SU-DHL-6 (cell line): ENCODE data around the gene RANBP3.

Experiments used
- EZH2phosphoT487 ChIP-seq: fragments of 200-600 bp; sonication (generic), shearing (Covaris generic); conservative IDR thresholded peaks from 2 replicates; pipeline ENCODE4 v1.6.1; 2018; ENCODE audit warnings: mild to moderate bottlenecking, antibody characterized with exemption, low read length, moderate library complexity, mixed read lengths
- TF ChIP-seq, protein P1 (sequence below): fragments of 200-600 bp; sonication (generic); IDR thresholded peaks from one replicate; pipeline ENCODE4 v1.5.1; 2017; ENCODE audit warnings: antibody characterized with exemption, mild to moderate bottlenecking, low read length, moderate library complexity; ENCODE audit not compliant: insufficient read depth, poor library complexity, severe bottlenecking

DNA sequence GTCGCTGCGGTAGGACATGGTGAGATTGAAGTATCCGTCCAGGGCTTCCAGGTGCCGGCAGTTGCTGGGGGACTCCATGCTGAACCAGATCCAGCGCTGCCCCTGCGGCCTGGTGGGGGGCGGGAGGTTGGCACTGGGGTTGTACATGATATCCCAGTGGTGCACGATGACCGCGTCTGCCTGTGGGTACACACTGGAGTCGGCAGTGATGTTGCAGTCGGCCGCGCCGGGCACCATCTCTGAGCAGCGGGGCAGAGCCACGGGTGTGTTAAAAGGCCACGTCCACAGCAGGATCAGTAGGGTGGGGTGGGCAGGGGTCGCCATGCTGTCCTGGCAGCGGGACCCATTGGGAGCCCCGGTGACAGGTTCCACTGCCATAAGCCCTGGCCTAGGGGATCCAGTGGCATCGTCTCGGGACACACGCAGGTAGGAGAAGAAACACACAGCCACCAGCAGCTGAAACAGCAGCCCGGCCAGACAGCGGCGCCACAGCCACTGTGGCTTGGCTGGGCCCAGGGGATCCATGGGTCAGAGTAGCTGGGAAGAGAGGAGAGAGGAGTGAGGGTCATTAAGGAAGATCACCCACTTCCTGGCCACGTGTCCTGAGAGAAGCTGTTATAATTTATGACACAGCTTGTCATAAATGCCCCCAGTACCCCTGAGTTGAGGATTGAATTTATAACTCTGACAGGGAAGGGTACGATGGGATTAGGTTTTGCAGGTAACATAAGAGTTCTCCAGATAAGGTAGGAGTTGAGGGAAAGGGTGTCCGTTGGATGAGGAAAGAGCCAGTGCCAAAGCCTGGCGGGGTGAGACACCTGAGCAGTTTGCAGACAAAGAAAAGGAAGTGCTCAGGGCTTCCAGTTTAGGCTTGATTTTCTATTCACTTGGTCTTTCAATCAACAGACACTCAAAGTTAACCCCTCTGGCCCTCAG lies 110.5 kb downstream of the RANBP3 start:
- TF ChIP-seq, protein P1, sequence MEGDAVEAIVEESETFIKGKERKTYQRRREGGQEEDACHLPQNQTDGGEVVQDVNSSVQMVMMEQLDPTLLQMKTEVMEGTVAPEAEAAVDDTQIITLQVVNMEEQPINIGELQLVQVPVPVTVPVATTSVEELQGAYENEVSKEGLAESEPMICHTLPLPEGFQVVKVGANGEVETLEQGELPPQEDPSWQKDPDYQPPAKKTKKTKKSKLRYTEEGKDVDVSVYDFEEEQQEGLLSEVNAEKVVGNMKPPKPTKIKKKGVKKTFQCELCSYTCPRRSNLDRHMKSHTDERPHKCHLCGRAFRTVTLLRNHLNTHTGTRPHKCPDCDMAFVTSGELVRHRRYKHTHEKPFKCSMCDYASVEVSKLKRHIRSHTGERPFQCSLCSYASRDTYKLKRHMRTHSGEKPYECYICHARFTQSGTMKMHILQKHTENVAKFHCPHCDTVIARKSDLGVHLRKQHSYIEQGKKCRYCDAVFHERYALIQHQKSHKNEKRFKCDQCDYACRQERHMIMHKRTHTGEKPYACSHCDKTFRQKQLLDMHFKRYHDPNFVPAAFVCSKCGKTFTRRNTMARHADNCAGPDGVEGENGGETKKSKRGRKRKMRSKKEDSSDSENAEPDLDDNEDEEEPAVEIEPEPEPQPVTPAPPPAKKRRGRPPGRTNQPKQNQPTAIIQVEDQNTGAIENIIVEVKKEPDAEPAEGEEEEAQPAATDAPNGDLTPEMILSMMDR: no peak
- TF ChIP-seq EZH2phosphoT487: no peak
